Stimulated activated CD4-positive, alpha-beta T cell treated with anti-CD3 and anti-CD28 coated beads, Interleukin-15, amount 100 ng/mL, for 24 hours (primary cell): ENCODE results near the gene MACROD2.

Experiments used
- DNase-seq: peaks from one replicate; pipeline ENCODE4 v3.0.0-alpha.2; 2020

Gene MACROD2

GRCh38 chr20:15623215-15623614 is 1627.9 kb downstream of the MACROD2 start:
- no peak for DNase-seq

- no peak for DNase-seq
Observed at GRCh38 chr20:15625981-15626380, 1630.7 kb downstream of the MACROD2 start.

DNA sequence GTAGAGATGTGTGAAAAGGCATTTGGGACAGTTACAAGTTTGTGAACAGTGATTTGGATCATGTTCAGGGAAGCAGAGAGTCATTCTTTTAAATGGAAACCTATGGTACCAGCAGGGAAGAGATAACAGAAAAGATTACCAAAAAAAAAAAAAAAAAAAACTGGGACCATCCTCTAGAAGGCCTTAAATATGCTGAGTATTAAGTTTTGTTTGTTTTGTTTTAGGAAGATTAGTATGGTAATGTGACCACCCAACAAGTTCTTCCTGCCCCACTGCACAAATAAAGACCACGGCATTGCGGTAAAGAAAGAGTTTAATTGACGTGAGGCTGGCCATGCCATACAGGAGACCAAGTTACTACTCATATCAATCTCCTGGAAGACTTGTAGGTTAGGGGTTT is 1631.8 kb downstream of the MACROD2 start:
- no peak for DNase-seq

DNA sequence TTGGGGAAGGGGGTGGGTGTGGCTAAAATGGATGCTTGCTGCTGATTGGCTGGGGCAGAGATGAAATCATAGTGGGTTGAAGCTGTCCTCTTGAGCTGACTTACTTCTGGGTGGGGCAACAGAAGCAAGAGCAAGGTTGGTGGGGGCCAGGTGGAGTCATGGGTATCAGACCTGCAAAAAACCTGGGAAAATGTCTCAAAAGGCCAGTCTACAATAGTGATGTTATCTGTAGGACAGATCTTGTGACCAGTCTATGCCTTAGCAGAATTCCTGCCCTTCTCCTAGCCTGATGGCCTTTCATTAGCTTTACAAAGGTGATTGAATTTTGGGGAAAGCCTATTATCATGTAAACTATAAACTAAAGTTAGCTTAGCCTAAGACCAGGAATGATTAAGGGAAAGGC is 1632.2 kb downstream of the MACROD2 start:
- DNase-seq = no peak

DNA sequence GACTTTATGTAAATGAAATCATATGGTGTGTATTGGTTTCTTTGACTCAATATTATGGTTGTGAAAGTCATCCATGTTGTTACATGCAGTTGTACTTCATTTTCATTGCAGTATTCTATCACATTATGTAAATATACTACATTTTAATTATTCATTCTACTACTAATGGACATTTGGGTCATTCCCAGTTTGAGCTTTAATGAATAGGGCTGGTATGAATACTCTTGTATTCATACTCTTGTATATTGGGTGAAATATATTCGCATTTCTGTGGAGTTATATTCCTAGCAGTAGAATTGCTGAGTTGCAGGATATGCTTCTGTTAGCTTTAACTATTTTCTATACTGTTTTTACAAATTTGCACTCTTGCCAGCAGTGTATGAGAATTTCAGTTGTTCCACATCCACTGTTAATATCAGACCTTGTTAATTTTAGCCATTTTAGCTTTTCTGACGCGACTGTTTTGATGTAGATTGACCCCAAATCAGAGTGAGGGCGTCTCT is 1633.6 kb downstream of the MACROD2 start:
- no peak for DNase-seq

GRCh38 chr20:15630360-15630759 is 1635.0 kb downstream of the MACROD2 start:
- DNase-seq = no peak

GRCh38 chr20:15632680-15633079 is 1637.4 kb downstream of the MACROD2 start:
- DNase-seq = no peak

- DNase-seq = no peak
Observed at GRCh38 chr20:15634102-15634501, 1638.8 kb downstream of the MACROD2 start.

DNA sequence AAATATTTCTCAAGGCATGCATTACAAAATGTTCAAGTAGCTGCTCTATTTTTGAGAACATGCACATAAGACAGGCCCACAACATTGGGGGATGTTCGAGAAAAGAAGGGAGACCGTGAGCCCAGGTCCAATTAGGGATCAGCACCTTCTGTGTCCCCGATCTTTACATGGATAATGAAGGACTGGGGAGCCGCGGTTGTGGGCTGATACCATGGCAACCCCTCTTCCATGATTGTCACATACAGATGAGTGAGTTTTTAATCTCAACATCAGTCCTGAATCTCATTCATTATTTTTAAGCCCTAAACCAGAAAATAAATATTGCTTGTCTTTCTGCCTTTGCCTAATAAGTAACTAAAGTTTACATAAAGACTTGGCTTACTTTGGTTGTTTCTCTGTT is 1642.2 kb downstream of the MACROD2 start:
- DNase-seq = no peak

- no peak for DNase-seq
Observed at GRCh38 chr20:15637950-15638754, 1642.8 kb downstream of the MACROD2 start.

- no peak for DNase-seq
Observed at GRCh38 chr20:15638816-15639215, 1643.5 kb downstream of the MACROD2 start.

- no peak for DNase-seq
Observed at GRCh38 chr20:15639839-15640238, 1644.5 kb downstream of the MACROD2 start.

- no peak for DNase-seq
Observed at GRCh38 chr20:15642109-15642508, 1646.8 kb downstream of the MACROD2 start.

DNA sequence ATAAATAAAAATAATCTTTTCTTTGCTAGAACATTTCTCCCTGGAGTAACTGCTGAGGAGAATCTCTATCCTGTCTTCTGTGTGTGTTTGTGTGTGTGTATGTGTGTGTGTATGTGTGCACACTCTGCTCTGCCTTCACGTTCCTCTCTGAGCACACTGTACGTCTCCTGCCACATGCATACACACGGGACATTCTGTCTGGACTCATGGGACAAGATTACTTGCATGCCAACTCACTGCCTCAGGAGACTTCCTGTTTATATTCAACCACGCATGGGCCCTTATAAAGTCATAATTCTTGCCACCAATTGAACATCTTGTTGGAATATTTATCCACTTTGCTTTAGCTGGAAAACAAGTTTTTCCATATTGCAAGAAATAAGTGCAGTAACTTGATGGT is 1647.4 kb downstream of the MACROD2 start:
- no peak for DNase-seq

DNA sequence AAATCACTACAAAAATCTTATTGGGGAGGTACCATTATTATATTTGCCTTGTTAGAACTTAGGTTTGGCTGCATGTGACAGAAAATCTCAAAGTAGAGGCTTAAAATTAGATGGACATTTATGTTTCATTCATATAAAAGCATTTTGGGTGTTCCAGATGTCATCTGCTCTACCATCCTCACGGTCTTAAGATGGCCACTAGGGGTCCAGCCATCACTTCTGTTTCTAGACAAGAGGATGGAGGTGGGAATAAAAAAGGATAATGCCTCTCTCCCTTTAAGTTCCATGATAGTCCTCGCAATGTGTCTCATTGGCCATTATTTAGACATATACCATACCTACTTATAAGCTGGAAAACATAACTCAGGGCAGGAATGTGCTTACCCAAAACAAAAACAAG is 1648.4 kb downstream of the MACROD2 start:
- DNase-seq = no peak

GRCh38 chr20:15645816-15646215 is 1650.5 kb downstream of the MACROD2 start:
- no peak for DNase-seq

GRCh38 chr20:15653396-15654207 is 1658.3 kb downstream of the MACROD2 start:
- no peak for DNase-seq

- DNase-seq = no peak
Observed at GRCh38 chr20:15654208-15654649, 1658.9 kb downstream of the MACROD2 start.

- DNase-seq = no peak
Observed at GRCh38 chr20:15655295-15655874, 1660.1 kb downstream of the MACROD2 start.

DNA sequence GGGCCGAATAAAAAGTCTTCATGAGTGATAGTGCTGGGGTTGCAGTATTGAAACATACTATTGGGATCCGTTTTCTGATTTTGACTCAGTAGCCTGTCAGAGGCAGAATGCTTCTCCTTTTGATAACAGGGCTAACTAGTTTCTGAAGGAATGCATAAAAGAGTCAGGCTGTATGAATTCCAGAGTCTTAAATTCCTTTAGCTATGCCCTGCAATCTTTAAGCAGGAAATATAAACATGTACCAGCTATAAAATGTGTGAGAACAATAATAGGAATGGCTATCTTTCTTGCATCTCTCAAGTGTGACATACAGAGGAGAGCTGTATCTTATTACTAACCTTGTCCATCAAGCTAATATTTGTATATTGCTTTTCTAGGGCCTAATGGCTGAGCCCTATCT is 1660.8 kb downstream of the MACROD2 start:
- no peak for DNase-seq

DNA sequence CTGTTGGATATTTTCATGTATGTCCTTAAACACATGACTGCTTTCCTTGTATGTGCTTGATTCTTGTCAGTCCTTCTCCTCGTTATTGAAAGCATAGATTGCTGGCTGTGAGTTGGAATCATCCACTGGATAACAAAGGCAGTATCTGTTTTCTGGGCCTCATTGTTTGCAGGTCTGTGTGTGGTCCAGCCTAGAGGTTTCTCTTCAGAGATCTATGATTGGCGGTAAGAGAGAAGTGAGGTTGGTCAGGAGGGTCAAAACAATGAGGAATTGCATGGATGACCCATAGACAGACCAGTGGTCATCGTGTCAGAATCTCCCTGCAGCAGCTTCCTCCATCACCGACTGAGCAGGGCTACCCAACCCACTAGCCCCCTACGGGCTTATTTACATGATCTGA is 1663.0 kb downstream of the MACROD2 start:
- DNase-seq = no peak

DNA sequence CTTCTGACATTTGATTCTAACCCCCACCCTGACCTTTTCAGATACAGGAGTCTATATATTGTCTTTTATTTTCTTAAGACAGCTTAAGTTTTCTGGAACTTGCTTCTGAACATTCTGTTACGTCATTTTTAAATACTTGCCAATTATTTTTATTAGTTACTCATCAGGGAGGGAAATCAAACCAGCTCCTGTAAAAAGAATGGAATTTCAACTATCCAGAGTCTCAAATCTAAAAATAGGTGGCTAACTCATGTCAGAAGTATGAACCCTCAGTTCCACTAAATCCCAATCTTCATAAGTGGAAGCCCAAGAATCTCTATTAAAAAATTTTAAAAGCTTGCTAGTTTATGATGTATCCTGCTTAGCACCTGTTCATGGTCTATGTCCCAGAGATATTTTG is 1677.9 kb downstream of the MACROD2 start:
- DNase-seq = no peak

DNA sequence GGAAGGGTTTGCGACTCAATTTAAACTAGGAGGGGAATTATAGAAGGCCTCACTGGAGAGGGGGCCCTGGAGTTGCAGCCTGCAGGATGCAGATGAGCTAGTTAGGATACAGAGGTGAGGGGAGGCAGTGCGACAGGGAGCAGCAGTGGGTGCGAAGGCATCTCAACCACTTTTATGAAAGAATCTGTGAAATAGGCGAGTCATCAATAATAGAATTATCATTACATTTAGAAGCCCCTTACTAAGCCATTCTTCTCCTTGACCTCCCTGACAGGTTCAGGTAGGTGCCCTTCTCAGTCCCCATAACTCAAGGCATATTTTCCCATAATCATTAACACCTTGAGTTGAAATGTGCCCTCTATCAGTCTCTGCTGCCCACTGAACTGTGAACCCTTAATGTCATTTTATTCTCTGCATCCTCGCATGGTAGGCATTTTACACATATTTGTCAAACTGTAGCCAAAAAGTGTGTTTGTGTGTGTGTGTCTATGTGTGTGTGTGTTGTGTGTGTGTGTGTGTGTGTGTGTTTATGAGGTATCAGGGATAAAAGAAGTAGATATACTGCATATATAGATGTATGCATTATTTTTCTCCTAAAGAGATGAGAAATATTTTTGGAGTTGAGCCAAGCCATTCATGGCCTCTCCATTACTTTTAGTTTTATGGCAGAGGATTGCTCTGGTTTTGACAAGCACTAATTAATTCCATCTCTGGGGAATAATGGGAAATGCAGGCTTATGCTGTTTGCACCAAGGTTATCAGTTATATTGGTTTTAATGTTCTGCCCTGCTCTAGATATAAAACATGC is 1679.1 kb downstream of the MACROD2 start:
- no peak for DNase-seq
